ENCODE measurements around the gene NEURL1B.

The NEURL1B gene

DNA sequence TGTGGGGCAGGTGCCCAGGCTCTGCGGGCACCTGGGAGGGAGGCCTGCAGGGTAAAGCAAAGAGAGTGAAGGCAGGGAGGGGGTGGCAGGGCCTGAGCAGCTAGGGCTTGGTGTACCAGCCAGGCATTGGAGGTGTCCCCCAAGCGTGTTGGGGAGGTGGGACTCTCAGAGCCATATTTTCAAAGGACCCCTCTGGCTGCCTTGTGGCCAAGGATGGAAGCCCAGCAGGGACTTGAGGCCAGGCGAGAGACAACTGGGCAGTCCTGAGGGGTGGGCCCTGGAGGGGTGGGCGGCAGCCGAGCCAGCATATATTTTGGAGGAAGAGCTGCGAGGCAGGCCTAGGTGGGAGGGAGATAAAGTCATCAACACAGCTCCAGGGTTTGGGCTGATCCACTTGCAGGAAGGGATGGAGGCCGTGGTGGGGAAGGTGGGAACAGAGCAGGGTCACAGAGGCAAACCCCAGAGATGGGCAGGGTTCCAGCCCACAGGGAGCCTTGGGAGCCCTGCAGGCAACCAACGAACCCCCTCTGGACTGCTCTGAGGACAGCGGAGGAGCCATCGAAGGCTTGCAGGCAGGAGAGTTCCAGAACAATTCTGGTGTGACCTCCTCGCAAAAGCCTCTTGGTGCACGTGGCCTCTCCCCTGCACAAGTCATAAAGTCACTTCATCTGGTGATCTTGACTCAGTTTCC lies 94.2 kb downstream of the NEURL1B start:
- Histone ChIP-seq H3K4ac (ENCODE audit: low read depth in 1 of 2, low read length in 2 of 2) (peak overlapping the region; percentile 68 to 76), H2AFZ (ENCODE audit: low read depth, low read length) (no peak overlapping the region), H3K4me3 (ENCODE audit: insufficient read depth in 1 of 2, low read depth in 1 of 2, low read length in 2 of 2) (no peak overlapping the region), H2BK120ac (ENCODE audit: low read depth, low read length) (no peak overlapping the region), H2BK12ac (ENCODE audit: low read length in 2 of 2) (peak overlapping the region; percentile 49 to 87), H3K9ac (ENCODE audit: low read length) (peak overlapping the region; percentile 95), H3K18ac (ENCODE audit: low read depth in 1 of 2, low read length in 2 of 2) (peak overlapping the region; percentile 56 to 67), H3K14ac (ENCODE audit: low read length in 2 of 2) (peak overlapping the region in 1 of 2 experiments; percentile 26), H4K91ac (ENCODE audit: low read length) (peak overlapping the region; percentile 80), H2AK5ac (ENCODE audit: low read length, severe bottlenecking) (peak overlapping the region; percentile 66), H2BK15ac (ENCODE audit: low read depth, poor library complexity, severe bottlenecking) (peak overlapping the region; percentile 97), H3K36me3 (ENCODE audit: control insufficient read depth in 1 of 2, insufficient read depth in 2 of 2, low read depth in 1 of 2, low read length in 2 of 2) (no peaks in the 10 kb centered on the region), H3K27me3 (ENCODE audit: control insufficient read depth in 1 of 2, insufficient read depth in 1 of 2, low read length in 2 of 2) (no peaks in the 10 kb centered on the region), H4K8ac (ENCODE audit: low read length) (no peak overlapping the region), H3K23ac (ENCODE audit: low read length in 2 of 2) (no peak overlapping the region), H3K4me1 (ENCODE audit: control insufficient read depth, insufficient read depth, low read depth, low read length) (peaks cover 38% of the 10 kb centered on the region), H3K4me2 (ENCODE audit: low read length, poor library complexity, severe bottlenecking) (no peak overlapping the region), H3K79me1 (replicated peaks; ENCODE audit: low read length, poor library complexity, severe bottlenecking) (no peaks in the 10 kb centered on the region), H2BK5ac (ENCODE audit: low read depth, low read length, poor library complexity, severe bottlenecking) (no peak overlapping the region), H3K27ac (ENCODE audit: low read length, poor library complexity, severe bottlenecking) (peak overlapping the region; percentile 38), H3K9me3 (ENCODE audit: control insufficient read depth, low read length) (no peaks in the 10 kb centered on the region)
- whole genome bisulfite sequencing: 89% methylated on average over 12 of the region's 12 CpGs
- no peak for DNase-seq

GRCh38 chr5:172736508-172737135 lies 95.6 kb downstream of the NEURL1B start:
- Histone ChIP-seq H4K91ac (ENCODE audit: low read length) (peak overlapping the region; percentile 95), H2BK15ac (ENCODE audit: low read depth, poor library complexity, severe bottlenecking) (peak overlapping the region; percentile 78), H2AK5ac (ENCODE audit: low read length, severe bottlenecking) (peak overlapping the region; percentile 90), H3K4me2 (ENCODE audit: low read length, poor library complexity, severe bottlenecking) (no peak overlapping the region), H2BK120ac (ENCODE audit: low read depth, low read length) (peak overlapping the region; percentile 45), H3K36me3 (ENCODE audit: control insufficient read depth in 1 of 2, insufficient read depth in 2 of 2, low read depth in 1 of 2, low read length in 2 of 2) (no peaks in the 10 kb centered on the region), H3K18ac (ENCODE audit: low read depth in 1 of 2, low read length in 2 of 2) (peak overlapping the region; percentile 55 to 92), H3K4me1 (ENCODE audit: control insufficient read depth, insufficient read depth, low read depth, low read length) (peaks cover 40% of the 10 kb centered on the region), H3K9me3 (ENCODE audit: control insufficient read depth, low read length) (no peaks in the 10 kb centered on the region), H2AFZ (ENCODE audit: low read depth, low read length) (peak overlapping the region; percentile 2), H2BK5ac (ENCODE audit: low read depth, low read length, poor library complexity, severe bottlenecking) (no peak overlapping the region), H3K23ac (ENCODE audit: low read length in 2 of 2) (no peak overlapping the region), H3K27me3 (ENCODE audit: control insufficient read depth in 1 of 2, insufficient read depth in 1 of 2, low read length in 2 of 2) (no peaks in the 10 kb centered on the region), H3K4ac (ENCODE audit: low read depth in 1 of 2, low read length in 2 of 2) (peak overlapping the region; percentile 54 to 89), H2BK12ac (ENCODE audit: low read length in 2 of 2) (peak overlapping the region; percentile 22 to 91), H3K14ac (ENCODE audit: low read length in 2 of 2) (no peak overlapping the region), H3K27ac (ENCODE audit: low read length, poor library complexity, severe bottlenecking) (peak overlapping the region; percentile 31), H3K4me3 (ENCODE audit: insufficient read depth in 1 of 2, low read depth in 1 of 2, low read length in 2 of 2) (no peak overlapping the region), H3K9ac (ENCODE audit: low read length) (peak overlapping the region; percentile 40), H4K8ac (ENCODE audit: low read length) (peak overlapping the region; percentile 92), H3K79me1 (replicated peaks; ENCODE audit: low read length, poor library complexity, severe bottlenecking) (no peaks in the 10 kb centered on the region)
- DNase-seq: peak; percentile 51
- WGBS: 92% methylated on average over 9 of the region's 11 CpGs

DNA sequence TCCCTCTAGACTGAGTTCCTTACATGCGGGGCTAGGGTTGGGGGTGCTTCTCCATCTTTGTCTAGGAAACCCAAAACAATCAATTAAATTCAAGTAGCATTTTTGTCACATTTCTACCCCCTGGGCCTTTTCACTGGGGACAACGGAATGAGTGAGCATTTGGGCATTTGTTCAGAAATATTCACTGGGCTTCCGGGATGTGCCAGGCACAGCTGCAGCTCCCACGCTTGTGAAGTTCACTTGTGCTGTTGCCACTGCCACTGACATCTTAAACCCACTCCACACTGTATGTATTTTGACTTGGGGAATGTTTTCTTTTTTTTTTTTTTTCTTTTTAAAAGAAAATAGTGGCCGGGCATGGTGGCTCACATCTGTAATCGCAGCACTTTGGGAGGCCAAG lies 98.3 kb downstream of the NEURL1B start:
- Histone ChIP-seq H3K4me2 (ENCODE audit: low read length, poor library complexity, severe bottlenecking) (no peak overlapping the region), H3K9me3 (ENCODE audit: control insufficient read depth, low read length) (no peaks in the 10 kb centered on the region), H3K4me3 (ENCODE audit: insufficient read depth in 1 of 2, low read depth in 1 of 2, low read length in 2 of 2) (no peak overlapping the region), H3K36me3 (ENCODE audit: control insufficient read depth in 1 of 2, insufficient read depth in 2 of 2, low read depth in 1 of 2, low read length in 2 of 2) (no peaks in the 10 kb centered on the region), H3K14ac (ENCODE audit: low read length in 2 of 2) (no peak overlapping the region), H3K9ac (ENCODE audit: low read length) (no peak overlapping the region), H2BK5ac (ENCODE audit: low read depth, low read length, poor library complexity, severe bottlenecking) (no peak overlapping the region), H2BK12ac (ENCODE audit: low read length in 2 of 2) (no peak overlapping the region), H3K4me1 (ENCODE audit: control insufficient read depth, insufficient read depth, low read depth, low read length) (peaks cover 27% of the 10 kb centered on the region), H4K91ac (ENCODE audit: low read length) (no peak overlapping the region), H2BK15ac (ENCODE audit: low read depth, poor library complexity, severe bottlenecking) (no peak overlapping the region), H3K79me1 (replicated peaks; ENCODE audit: low read length, poor library complexity, severe bottlenecking) (no peaks in the 10 kb centered on the region), H3K4ac (ENCODE audit: low read depth in 1 of 2, low read length in 2 of 2) (no peak overlapping the region), H3K27ac (ENCODE audit: low read length, poor library complexity, severe bottlenecking) (no peak overlapping the region), H2AFZ (ENCODE audit: low read depth, low read length) (no peak overlapping the region), H3K18ac (ENCODE audit: low read depth in 1 of 2, low read length in 2 of 2) (no peak overlapping the region), H3K27me3 (ENCODE audit: control insufficient read depth in 1 of 2, insufficient read depth in 1 of 2, low read length in 2 of 2) (no peaks in the 10 kb centered on the region), H3K23ac (ENCODE audit: low read length in 2 of 2) (no peak overlapping the region), H4K8ac (ENCODE audit: low read length) (no peak overlapping the region), H2BK120ac (ENCODE audit: low read depth, low read length) (no peak overlapping the region), H2AK5ac (ENCODE audit: low read length, severe bottlenecking) (peak overlapping the region; percentile 71)
- 77% methylated on average over 6 of the region's 6 CpGs for WGBS
- DNase-seq: no peak

DNA sequence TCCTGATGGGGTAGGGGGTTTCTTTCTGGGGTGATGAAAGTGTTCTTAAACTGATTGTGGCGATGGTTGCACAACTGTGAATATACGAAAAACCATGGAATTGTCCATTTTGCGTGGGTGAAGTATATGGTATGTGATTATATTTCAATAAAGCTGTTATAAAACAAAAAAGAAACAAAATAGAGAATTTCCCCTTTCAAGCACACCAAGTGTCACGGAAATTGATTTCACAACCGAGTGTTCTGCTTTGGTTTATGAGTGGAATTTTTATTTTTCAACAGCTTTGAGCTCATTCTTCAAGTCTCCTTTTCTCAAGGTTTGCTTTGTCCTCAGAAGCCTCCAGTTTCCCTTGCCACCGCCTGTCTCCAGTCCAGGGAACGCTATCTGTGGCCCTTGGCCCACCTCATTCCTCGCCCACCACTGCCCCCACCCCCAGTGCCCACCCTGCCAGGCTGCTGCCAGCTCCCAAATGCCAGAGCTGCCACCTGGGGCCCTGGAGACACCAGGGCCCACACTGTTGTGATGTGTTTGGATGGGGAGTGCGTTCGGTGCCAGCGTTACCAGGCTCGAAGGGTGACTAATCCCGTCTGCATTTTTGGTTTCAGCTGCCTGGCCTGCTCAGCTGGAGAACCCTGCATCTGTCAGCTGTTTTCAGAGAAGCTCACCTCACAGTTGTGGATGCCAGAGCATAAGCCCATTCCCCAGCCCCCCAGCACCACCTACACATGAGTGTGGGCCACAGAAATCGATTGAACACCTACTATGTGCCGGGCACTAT lies 99.6 kb downstream of the NEURL1B start:
- Histone ChIP-seq H2BK120ac (ENCODE audit: low read depth, low read length) (no peak overlapping the region), H3K27ac (ENCODE audit: low read length, poor library complexity, severe bottlenecking) (peak overlapping the region; percentile 89), H2BK15ac (ENCODE audit: low read depth, poor library complexity, severe bottlenecking) (no peak overlapping the region), H3K4me2 (ENCODE audit: low read length, poor library complexity, severe bottlenecking) (no peak overlapping the region), H3K4me3 (ENCODE audit: insufficient read depth in 1 of 2, low read depth in 1 of 2, low read length in 2 of 2) (no peak overlapping the region), H3K27me3 (ENCODE audit: control insufficient read depth in 1 of 2, insufficient read depth in 1 of 2, low read length in 2 of 2) (no peaks in the 10 kb centered on the region), H3K23ac (ENCODE audit: low read length in 2 of 2) (no peak overlapping the region), H3K9ac (ENCODE audit: low read length) (peak overlapping the region; percentile 89), H3K9me3 (ENCODE audit: control insufficient read depth, low read length) (no peaks in the 10 kb centered on the region), H3K36me3 (ENCODE audit: control insufficient read depth in 1 of 2, insufficient read depth in 2 of 2, low read depth in 1 of 2, low read length in 2 of 2) (no peaks in the 10 kb centered on the region), H3K4ac (ENCODE audit: low read depth in 1 of 2, low read length in 2 of 2) (no peak overlapping the region), H4K91ac (ENCODE audit: low read length) (no peak overlapping the region), H2BK12ac (ENCODE audit: low read length in 2 of 2) (no peak overlapping the region), H2BK5ac (ENCODE audit: low read depth, low read length, poor library complexity, severe bottlenecking) (peak overlapping the region; percentile 77), H4K8ac (ENCODE audit: low read length) (peak overlapping the region; percentile 66), H2AFZ (ENCODE audit: low read depth, low read length) (no peak overlapping the region), H3K79me1 (replicated peaks; ENCODE audit: low read length, poor library complexity, severe bottlenecking) (no peaks in the 10 kb centered on the region), H3K18ac (ENCODE audit: low read depth in 1 of 2, low read length in 2 of 2) (no peak overlapping the region), H3K14ac (ENCODE audit: low read length in 2 of 2) (no peak overlapping the region), H3K4me1 (ENCODE audit: control insufficient read depth, insufficient read depth, low read depth, low read length) (peaks cover 17% of the 10 kb centered on the region), H2AK5ac (ENCODE audit: low read length, severe bottlenecking) (peak overlapping the region; percentile 92)
- DNase-seq: peak; percentile 94
- 48% methylated on average over 9 of the region's 15 CpGs for WGBS

Data from mesenchymal stem cell (in vitro differentiated cells and primary cell).